ENCODE measurements around the gene GLYR1. TPM values are rescaled to one million over a fixed set of nuclear protein-coding genes. Genes with fewer than 3 reads are reported as not detected.

The GLYR1 gene
- total RNA-seq, 1 donor from 2014 or later: 69.9 TPM

GRCh38 chr16:4855804-4856203 is 8.7 kb upstream of the GLYR1 start:
- DNase-seq (ENCODE audit: low spot score) (no peak), ATAC-seq (no peak)
- intact Hi-C loops (cut with DNase I): no loop called here

GRCh38 chr16:4855371-4855770 is 8.3 kb upstream of the GLYR1 start:
- intact Hi-C loops (cut with DNase I): no loop called here
- ATAC-seq (no peak), DNase-seq (ENCODE audit: low spot score) (no peak)

GRCh38 chr16:4852221-4852872 is 5.3 kb upstream of the GLYR1 start:
- no peak for ATAC-seq
- intact Hi-C loops (cut with DNase I): no loop called here

GRCh38 chr16:4850211-4850610 is 3.1 kb upstream of the GLYR1 start:
- ATAC-seq (no peak), DNase-seq (ENCODE audit: low spot score) (no peak)
- intact Hi-C loops (cut with DNase I): no loop called here

More at GRCh38 chr16:4852221-4852872, 5.3 kb upstream of the GLYR1 start:
- DNase-seq (ENCODE audit: low spot score): no peak

- intact Hi-C loops (cut with DNase I): no loop called here
- DNase-seq (ENCODE audit: low spot score) (peak; percentile 67), ATAC-seq (no peak)
Observed at GRCh38 chr16:4847774-4848587, 893 bp upstream of the GLYR1 start.

- ATAC-seq: peak; percentile 6
- intact Hi-C loops (cut with DNase I): no loop called here
- DNase-seq (ENCODE audit: low spot score): peak; percentile 66
Observed at GRCh38 chr16:4846503-4846900, 586 bp downstream of the GLYR1 start.

- intact Hi-C loops (cut with DNase I): no loop called here
- ATAC-seq: no peak
- no peak for DNase-seq (ENCODE audit: low spot score)
Observed at GRCh38 chr16:4840984-4841383, 6.1 kb downstream of the GLYR1 start.

GRCh38 chr16:4839942-4840341 is 7.1 kb downstream of the GLYR1 start:
- ATAC-seq: no peak
- intact Hi-C loops (cut with DNase I): no loop called here
- no peak for DNase-seq (ENCODE audit: low spot score)

- DNase-seq (ENCODE audit: low spot score) (no peak), ATAC-seq (no peak)
- intact Hi-C loops (cut with DNase I): no loop called here
Observed at GRCh38 chr16:4837733-4838501, 9.2 kb downstream of the GLYR1 start.

GRCh38 chr16:4836727-4837126 is 10.4 kb downstream of the GLYR1 start:
- intact Hi-C loops (cut with DNase I): no loop called here
- ATAC-seq: no peak
- no peak for DNase-seq (ENCODE audit: low spot score)

GRCh38 chr16:4833584-4833983 is 13.5 kb downstream of the GLYR1 start:
- ATAC-seq (no peak), DNase-seq (ENCODE audit: low spot score) (no peak)
- intact Hi-C loops (cut with DNase I): no loop called here

GRCh38 chr16:4832698-4833343 is 14.3 kb downstream of the GLYR1 start:
- intact Hi-C loops (cut with DNase I): no loop called here
- ATAC-seq (no peak), DNase-seq (ENCODE audit: low spot score) (no peak)

GRCh38 chr16:4831616-4832015 is 15.5 kb downstream of the GLYR1 start:
- DNase-seq (ENCODE audit: low spot score): no peak
- ATAC-seq: no peak
- intact Hi-C loops (cut with DNase I): no loop called here

- no peak for ATAC-seq
- intact Hi-C loops (cut with DNase I): no loop called here
- no peak for DNase-seq (ENCODE audit: low spot score)
Observed at GRCh38 chr16:4830408-4830807, 16.7 kb downstream of the GLYR1 start.

GRCh38 chr16:4828567-4829321 is 18.3 kb downstream of the GLYR1 start:
- ATAC-seq: no peak
- intact Hi-C loops (cut with DNase I): loop anchor here (5.0 kb wide), 1 partner anchor 516 kb away; no protein-coding TSS in a partner anchor
- no peak for DNase-seq (ENCODE audit: low spot score)

- intact Hi-C loops (cut with DNase I): loop anchor here (5.0 kb wide), 1 partner anchor 515 kb away; no protein-coding TSS in a partner anchor
- ATAC-seq: no peak
- no peak for DNase-seq (ENCODE audit: low spot score)
Observed at GRCh38 chr16:4826980-4827379, 20.1 kb downstream of the GLYR1 start.

GRCh38 chr16:4826526-4826925 is 20.6 kb downstream of the GLYR1 start:
- intact Hi-C loops (cut with DNase I): loop anchor here (5.0 kb wide), 1 partner anchor 514 kb away; no protein-coding TSS in a partner anchor
- no peak for DNase-seq (ENCODE audit: low spot score)
- ATAC-seq: no peak

GRCh38 chr16:4825196-4825595 is 21.9 kb downstream of the GLYR1 start:
- intact Hi-C loops (cut with DNase I): loop anchor here (5.0 kb wide), 1 partner anchor 513 kb away; no protein-coding TSS in a partner anchor
- ATAC-seq (no peak), DNase-seq (ENCODE audit: low spot score) (no peak)

Measured in sciatic nerve (tissue), 2 donors.